Measurements from ENCODE around the gene ADAMTS13.

GRCh38 chr9:133507246-133507965, 85.2 kb downstream of the ADAMTS13 start:
- TF ChIP-seq EP300 (IDR thresholded peaks at IDR 0.05) (no peak), CTCF (IDR thresholded peaks at IDR 0.05) (no peak), POLR2A (IDR thresholded peaks at IDR 0.05) (no peak)

Measured in gastroesophageal sphincter (tissue), 3 donors.